ENCODE results near the gene CFP. TPM values are rescaled to one million over a fixed set of nuclear protein-coding genes. Genes with fewer than 3 reads are reported as not detected.

CFP gene
- polyA plus RNA-seq, 1 experiment: 0.05 TPM

- Histone ChIP-seq H3K27ac (ENCODE audit: low read depth, low read length) (no peak overlapping the region), H3K9me3 (ENCODE audit: control insufficient read depth, insufficient read depth, low read length) (no peaks in the 10 kb centered on the region), H3K27me3 (ENCODE audit: control insufficient read depth, insufficient read depth, low read length) (no peaks in the 10 kb centered on the region), H3K4me3 (ENCODE audit: low read depth, low read length) (peak overlapping the region; percentile 79)
- no peak for DNase-seq (ENCODE audit: low read depth, low spot score)
- CTCF ChIA-PET: no interaction called here
- TF ChIP-seq CTCF (IDR thresholded peaks at IDR 0.05; ENCODE audit: low read depth, low read length): no peak
- POLR2A ChIA-PET: no interaction called here
Measured at GRCh38 chrX:47584714-47585113, 45.0 kb downstream of the CFP start.

- ChIA-PET CTCF (no interaction called here), POLR2A (no interaction called here)
- H3K27ac ChIP-seq (ENCODE audit: low read depth, low read length): no peak overlapping the region
- TF ChIP-seq CTCF (IDR thresholded peaks at IDR 0.05; ENCODE audit: low read depth, low read length): no peak
- H3K4me3 ChIP-seq (ENCODE audit: low read depth, low read length): peak overlapping the region; percentile 79
- DNase-seq (ENCODE audit: low read depth, low spot score): no peak
- no peaks in the 10 kb centered on the region for H3K9me3 ChIP-seq (ENCODE audit: control insufficient read depth, insufficient read depth, low read length)
- no peaks in the 10 kb centered on the region for H3K27me3 ChIP-seq (ENCODE audit: control insufficient read depth, insufficient read depth, low read length)
Measured at GRCh38 chrX:47583240-47583861, 46.4 kb downstream of the CFP start.

DNA sequence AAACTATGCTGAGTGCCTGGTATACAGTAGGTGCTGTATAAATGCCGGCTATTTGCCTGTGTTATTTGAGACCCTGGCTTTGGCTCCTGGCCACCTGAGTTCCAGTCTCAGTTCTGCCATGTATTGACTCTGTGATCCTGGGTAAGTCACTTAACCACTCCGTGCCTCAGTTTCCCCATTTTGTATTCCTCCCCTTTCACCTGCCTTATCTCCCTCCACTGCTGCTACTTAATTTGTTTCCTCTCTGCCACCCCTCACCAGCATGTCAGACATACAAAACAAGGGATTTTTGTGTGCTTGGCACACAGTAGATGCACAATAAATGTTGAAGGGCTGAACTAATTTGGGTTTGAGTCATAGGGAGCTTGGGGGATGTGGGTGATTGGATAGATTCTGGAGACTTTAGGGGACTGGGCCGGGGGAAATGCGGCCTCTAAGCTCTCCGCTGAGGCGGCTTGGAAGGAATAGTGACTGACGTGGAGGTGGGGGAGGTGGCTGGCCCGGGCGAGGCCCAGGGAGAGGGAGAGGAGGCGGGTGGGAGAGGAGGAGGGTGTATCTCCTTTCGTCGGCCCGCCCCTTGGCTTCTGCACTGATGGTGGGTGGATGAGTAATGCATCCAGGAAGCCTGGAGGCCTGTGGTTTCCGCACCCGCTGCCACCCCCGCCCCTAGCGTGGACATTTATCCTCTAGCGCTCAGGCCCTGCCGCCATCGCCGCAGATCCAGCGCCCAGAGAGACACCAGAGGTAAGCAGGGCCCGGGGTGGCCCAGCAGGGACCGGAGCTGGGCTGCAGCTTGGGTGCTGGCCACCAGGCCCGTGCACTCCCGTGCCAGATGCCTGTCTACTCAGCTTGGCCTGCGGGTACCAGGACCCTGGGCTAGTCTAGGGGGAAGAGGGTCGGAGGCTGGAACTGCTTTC is 47.7 kb downstream of the CFP start, which contains the start of gene TIMP1:
TIMP1 (plus strand) TSS at position 706 of the 917 bp plus-strand sequence. CDS start 980 bp downstream, outside the sequence.
- Histone ChIP-seq H3K9me3 (ENCODE audit: control insufficient read depth, insufficient read depth, low read length) (no peaks in the 10 kb centered on the region), H3K27ac (ENCODE audit: low read depth, low read length) (peak within 1 kb of the TSS; percentile 68), H3K27me3 (ENCODE audit: control insufficient read depth, insufficient read depth, low read length) (no peaks in the 10 kb centered on the region), H3K4me3 (ENCODE audit: low read depth, low read length) (peak within 1 kb of the TSS; percentile 79)
- DNase-seq (ENCODE audit: low read depth, low spot score): peak; percentile 78
- ChIA-PET CTCF (no interaction called here), POLR2A (interaction anchor here (0.6 to 1.3 kb wide), 6 partner anchors 14 to 56 kb away, joined by 3 to 6 read pairs (median 4); no protein-coding TSS in a partner anchor)
- TF ChIP-seq CTCF (IDR thresholded peaks at IDR 0.05; ENCODE audit: low read depth, low read length): no peak

DNA sequence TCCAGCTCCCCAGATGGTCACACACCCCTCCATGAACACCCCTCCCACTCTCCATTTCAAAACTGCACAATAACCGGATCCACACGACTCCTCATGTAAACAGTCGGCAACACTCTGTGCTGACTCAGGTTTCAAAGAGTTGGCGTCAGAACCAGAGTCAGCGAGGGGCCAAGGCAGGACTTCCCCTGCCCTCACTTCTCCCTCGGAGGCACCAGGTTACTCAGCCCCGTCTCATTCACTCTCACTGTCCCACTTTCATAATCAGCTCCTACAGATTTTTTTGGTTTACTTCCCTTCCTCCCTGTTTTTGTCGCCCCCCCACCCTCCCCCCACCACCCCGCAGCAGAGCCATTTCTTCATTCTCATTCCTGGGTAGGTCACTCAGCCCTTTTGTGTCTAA is 50.2 kb downstream of the CFP start:
- H3K9me3 ChIP-seq (ENCODE audit: control insufficient read depth, insufficient read depth, low read length): no peaks in the 10 kb centered on the region
- TF ChIP-seq CTCF (IDR thresholded peaks at IDR 0.05; ENCODE audit: low read depth, low read length): no peak
- no peak overlapping the region for H3K4me3 ChIP-seq (ENCODE audit: low read depth, low read length)
- ChIA-PET CTCF (interaction anchor here (0.6 kb wide), 1 partner anchor 267 kb away, joined by 3 read pairs; no protein-coding TSS in a partner anchor), POLR2A (interaction anchor here (0.6 kb wide), 1 partner anchor 155 kb away, joined by 5 read pairs; no protein-coding TSS in a partner anchor)
- no peak for DNase-seq (ENCODE audit: low read depth, low spot score)
- H3K27me3 ChIP-seq (ENCODE audit: control insufficient read depth, insufficient read depth, low read length): no peaks in the 10 kb centered on the region
- peak overlapping the region; percentile 31 for H3K27ac ChIP-seq (ENCODE audit: low read depth, low read length)

DNA sequence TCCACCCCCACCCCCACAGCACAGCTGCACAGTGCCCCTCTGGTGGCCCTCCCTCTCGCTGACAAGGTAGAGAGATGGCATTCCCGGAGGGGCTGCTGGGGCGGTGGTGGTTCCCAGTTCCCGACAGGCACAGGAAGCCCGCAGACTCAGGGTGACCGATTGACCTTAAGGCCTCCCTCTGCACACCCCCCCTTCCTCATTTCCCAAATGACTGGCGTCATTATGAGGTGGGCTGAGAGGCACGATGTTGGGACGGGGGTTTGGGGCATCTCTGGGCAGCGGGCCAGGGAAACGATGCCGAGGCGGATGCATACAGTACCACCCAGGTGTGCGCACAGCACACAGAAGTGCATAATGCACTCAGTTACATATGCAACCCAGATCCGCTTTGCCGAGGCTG is 51.0 kb downstream of the CFP start:
- CTCF ChIA-PET: interaction anchor here (0.6 kb wide), 1 partner anchor 17 kb away, joined by 3 read pairs; no protein-coding TSS in a partner anchor
- no peak overlapping the region for H3K27ac ChIP-seq (ENCODE audit: low read depth, low read length)
- H3K27me3 ChIP-seq (ENCODE audit: control insufficient read depth, insufficient read depth, low read length): no peaks in the 10 kb centered on the region

More for the DNA sequence above, 51.0 kb downstream of the CFP start:
- no peak overlapping the region for H3K4me3 ChIP-seq (ENCODE audit: low read depth, low read length)
- no peaks in the 10 kb centered on the region for H3K9me3 ChIP-seq (ENCODE audit: control insufficient read depth, insufficient read depth, low read length)
- POLR2A ChIA-PET: no interaction called here
- no peak for DNase-seq (ENCODE audit: low read depth, low spot score)
- no peak for TF ChIP-seq CTCF (IDR thresholded peaks at IDR 0.05; ENCODE audit: low read depth, low read length)

Measured in AG04450 (cell line).